Neuronal stem cell (in vitro differentiated cells): ENCODE results near the gene PTPN7.

Experiments used
- DNase-seq: peaks from one replicate; pipeline ENCODE4 v3.0.0-alpha.2; 2013; ENCODE audit warnings: low spot score
- H2AFZ ChIP-seq: one replicate; pipeline ENCODE4 v1.6.1; 2013; ENCODE audit warnings: mild to moderate bottlenecking, low read length, inconsistent platforms
- H2AK5ac ChIP-seq: 2 replicates; pipeline ENCODE4 v1.6.1; 2013; ENCODE audit warnings: low read depth, mild to moderate bottlenecking, inconsistent platforms, low read length, moderate library complexity, mixed read lengths
- H2BK120ac ChIP-seq: 2 replicates; pipeline ENCODE4 v1.6.1; 2013; ENCODE audit warnings: low read depth, mild to moderate bottlenecking, inconsistent platforms, low read length, moderate library complexity, mixed read lengths
- H2BK12ac ChIP-seq: one replicate; pipeline ENCODE4 v1.6.1; 2013; ENCODE audit warnings: low read length, inconsistent platforms
- H2BK15ac ChIP-seq: 2 replicates; pipeline ENCODE4 v1.6.1; 2013; ENCODE audit warnings: mild to moderate bottlenecking, low read length, inconsistent platforms, mixed read lengths
- H2BK5ac ChIP-seq: one replicate; pipeline ENCODE4 v1.6.1; 2013; ENCODE audit warnings: inconsistent platforms, mild to moderate bottlenecking, low read length, moderate library complexity
- H3K14ac ChIP-seq: one replicate; pipeline ENCODE4 v1.6.1; 2013; ENCODE audit warnings: low read length, inconsistent platforms
- H3K18ac ChIP-seq: 2 replicates; pipeline ENCODE4 v1.6.1; 2013; ENCODE audit warnings: low read length, inconsistent platforms
- H3K23ac ChIP-seq: 2 replicates; pipeline ENCODE4 v1.6.1; 2013; ENCODE audit warnings: low read depth, mild to moderate bottlenecking, mixed read lengths, low read length, inconsistent platforms; ENCODE audit not compliant: poor library complexity
- H3K27ac ChIP-seq: replicated peaks from 3 replicates; pipeline ENCODE4 v1.5.1; 2013; ENCODE audit warnings: low read length, inconsistent platforms
- H3K27me3 ChIP-seq, 3 experiments: 2 replicates each; pipeline ENCODE4 v1.6.1; 2013; ENCODE audit warnings: low read length in 3 of 3, mild to moderate bottlenecking in 2 of 3, inconsistent platforms in 1 of 3, low read depth in 1 of 3, mixed read lengths in 1 of 3, moderate library complexity in 1 of 3; ENCODE audit not compliant: control insufficient read depth in 3 of 3, insufficient read depth in 3 of 3
- H3K36me3 ChIP-seq, 2 donors: replicated peaks in 1 of 2; 2 replicates each; pipeline ENCODE4 v1.6.1; 2013; ENCODE audit warnings: low read length in 2 of 2; ENCODE audit not compliant: control insufficient read depth in 2 of 2, insufficient read depth in 2 of 2
- H3K4ac ChIP-seq: 2 replicates; pipeline ENCODE4 v1.6.1; 2013; ENCODE audit warnings: inconsistent platforms, mild to moderate bottlenecking, low read length, moderate library complexity
- H3K4me1 ChIP-seq, 2 donors: 1 replicate in 1 of 2; 2 replicates in 1 of 2; pipeline ENCODE4 v1.6.1; 2013; ENCODE audit warnings: low read length in 2 of 2, low read depth in 1 of 2; ENCODE audit not compliant: control insufficient read depth in 2 of 2, insufficient read depth in 1 of 2
- H3K4me2 ChIP-seq: one replicate; pipeline ENCODE4 v1.6.1; 2013; ENCODE audit warnings: mild to moderate bottlenecking, low read length, inconsistent platforms; ENCODE audit not compliant: insufficient read depth, poor library complexity, severe bottlenecking
- H3K4me3 ChIP-seq, 2 donors: 2 replicates each; pipeline ENCODE4 v1.5.1; 2013; ENCODE audit warnings: low read length in 2 of 2, mild to moderate bottlenecking in 2 of 2, inconsistent platforms in 1 of 2, moderate library complexity in 1 of 2
- H3K79me1 ChIP-seq: one replicate; pipeline ENCODE4 v1.6.1; 2013; ENCODE audit warnings: low read depth, mild to moderate bottlenecking, inconsistent platforms, low read length, moderate library complexity
- H3K9ac ChIP-seq: one replicate; pipeline ENCODE4 v1.6.1; 2013; ENCODE audit warnings: mild to moderate bottlenecking, low read depth, low read length, inconsistent platforms; ENCODE audit not compliant: poor library complexity
- H3K9me3 ChIP-seq, 2 donors: replicated peaks in 1 of 2; 2 replicates each; pipeline versions ENCODE3 to v1.6.1; 2013; ENCODE audit warnings: low read length in 2 of 2, mild to moderate bottlenecking in 2 of 2, inconsistent platforms in 1 of 2, low read depth in 1 of 2, mixed read lengths in 1 of 2, moderate library complexity in 1 of 2; ENCODE audit not compliant: control insufficient read depth in 2 of 2, insufficient read depth in 1 of 2
- H4K8ac ChIP-seq: one replicate; pipeline ENCODE4 v1.6.1; 2013; ENCODE audit warnings: low read depth, mild to moderate bottlenecking, inconsistent platforms, low read length, moderate library complexity
- H4K91ac ChIP-seq: one replicate; pipeline ENCODE4 v1.6.1; 2013; ENCODE audit warnings: low read length, low read depth, mild to moderate bottlenecking, inconsistent platforms; ENCODE audit not compliant: poor library complexity
- WGBS, 2 donors: extraction: QIAGEN DNeasy Blood & Tissue Kit; methylation state at CpG; one replicate each; pipeline ENCODE4 v1.1.7; 2013; ENCODE audit warnings: missing lambda C conversion rate in 2 of 2, mixed read lengths in 1 of 2; ENCODE audit not compliant: insufficient read length in 2 of 2, insufficient replicate concordance in 1 of 2; ENCODE audit errors: extremely low coverage in 2 of 2; 5-methylcytosine and 5-hydroxymethylcytosine counted together

Gene PTPN7

GRCh38 chr1:202189001-202189790, 28.8 kb upstream of the PTPN7 start:
- Histone ChIP-seq H3K79me1 (no peaks in the 10 kb centered on the region), H3K9me3 (no peaks in the 10 kb centered on the region), H3K4me1 (peaks cover 0 to 17% of the 10 kb centered on the region in 2 donors), H3K4ac (no peak overlapping the region), H3K9ac (no peak overlapping the region), H3K4me3 (no peak overlapping the region), H2BK5ac (no peak overlapping the region), H2BK15ac (no peak overlapping the region), H2BK12ac (no peak overlapping the region), H2AK5ac (no peak overlapping the region), H3K18ac (peak overlapping the region; percentile 72), H4K8ac (no peak overlapping the region), H3K14ac (no peak overlapping the region), H4K91ac (no peak overlapping the region), H3K4me2 (no peak overlapping the region), H3K27me3 (peaks cover 6 to 26% (median 12%) of the 10 kb centered on the region in 3 experiments), H2AFZ (no peak overlapping the region), H3K23ac (no peak overlapping the region), H2BK120ac (no peak overlapping the region), H3K27ac (no peak overlapping the region), H3K36me3 (no peaks in the 10 kb centered on the region)
- no CpG with 5 or more reads among the region's 20 CpGs for WGBS, 2 donors
- peak; percentile 69 for DNase-seq

- Histone ChIP-seq H3K27me3 (peaks cover 0 to 22% (median 0%) of the 10 kb centered on the region in 3 experiments), H3K79me1 (no peaks in the 10 kb centered on the region)
- no CpG with 5 or more reads among the region's 8 CpGs for WGBS, 2 donors
Observed at GRCh38 chr1:202187697-202188407, 27.4 kb upstream of the PTPN7 start.

GRCh38 chr1:202187041-202187671, 26.8 kb upstream of the PTPN7 start:
- H3K4me3 ChIP-seq: no peak overlapping the region
- no peaks in the 10 kb centered on the region for H3K36me3 ChIP-seq
- H3K14ac ChIP-seq: no peak overlapping the region
- WGBS, 2 donors: no CpG with 5 or more reads among the region's 8 CpGs
- H3K4me2 ChIP-seq: no peak overlapping the region
- peak overlapping the region; percentile 95 for H2BK15ac ChIP-seq
- no peak for DNase-seq
- no peak overlapping the region for H4K8ac ChIP-seq
- H2AK5ac ChIP-seq: peak overlapping the region; percentile 96
- H3K27me3 ChIP-seq: peaks cover 0 to 24% (median 0%) of the 10 kb centered on the region in 3 experiments
- no peak overlapping the region for H3K4ac ChIP-seq
- peak overlapping the region; percentile 2 for H2BK5ac ChIP-seq
- no peak overlapping the region for H3K27ac ChIP-seq
- peaks cover 0 to 10% of the 10 kb centered on the region in 2 donors for H3K4me1 ChIP-seq
- H3K9ac ChIP-seq: peak overlapping the region; percentile 60
- no peak overlapping the region for H2BK120ac ChIP-seq
- peak overlapping the region; percentile 53 for H2BK12ac ChIP-seq
- H3K9me3 ChIP-seq: no peaks in the 10 kb centered on the region
- no peak overlapping the region for H4K91ac ChIP-seq
- no peak overlapping the region for H3K23ac ChIP-seq
- H3K79me1 ChIP-seq: no peaks in the 10 kb centered on the region
- peak overlapping the region; percentile 27 for H3K18ac ChIP-seq
- H2AFZ ChIP-seq: no peak overlapping the region

More at GRCh38 chr1:202187697-202188407, 27.4 kb upstream of the PTPN7 start:
- no peak overlapping the region for H3K18ac ChIP-seq
- H3K9ac ChIP-seq: no peak overlapping the region
- no peak overlapping the region for H4K8ac ChIP-seq
- no peaks in the 10 kb centered on the region for H3K36me3 ChIP-seq
- H2BK120ac ChIP-seq: no peak overlapping the region
- H3K4me1 ChIP-seq: peaks cover 0 to 11% of the 10 kb centered on the region in 2 donors
- H3K27ac ChIP-seq: no peak overlapping the region
- H3K14ac ChIP-seq: no peak overlapping the region
- H2BK12ac ChIP-seq: peak overlapping the region; percentile 63
- H3K23ac ChIP-seq: peak overlapping the region; percentile 34
- no peak overlapping the region for H3K4me2 ChIP-seq
- peak overlapping the region; percentile 95 for H2BK15ac ChIP-seq
- H3K9me3 ChIP-seq: no peaks in the 10 kb centered on the region
- H3K4me3 ChIP-seq: no peak overlapping the region
- peak overlapping the region; percentile 29 for H2BK5ac ChIP-seq
- H2AK5ac ChIP-seq: peak overlapping the region; percentile 96
- no peak overlapping the region for H4K91ac ChIP-seq
- DNase-seq: no peak
- no peak overlapping the region for H2AFZ ChIP-seq
- H3K4ac ChIP-seq: no peak overlapping the region

GRCh38 chr1:202186327-202186726, 25.9 kb upstream of the PTPN7 start:
- Histone ChIP-seq H2BK12ac (no peak overlapping the region), H2AK5ac (peak overlapping the region; percentile 96), H3K18ac (no peak overlapping the region), H3K27ac (no peak overlapping the region), H4K91ac (no peak overlapping the region), H3K36me3 (no peaks in the 10 kb centered on the region), H3K79me1 (no peaks in the 10 kb centered on the region), H2BK5ac (peak overlapping the region; percentile 2), H3K27me3 (peaks cover 0 to 32% (median 0%) of the 10 kb centered on the region in 3 experiments), H3K4me1 (peaks cover 0 to 10% of the 10 kb centered on the region in 2 donors), H3K4ac (no peak overlapping the region), H3K4me2 (no peak overlapping the region), H2AFZ (no peak overlapping the region), H2BK15ac (peak overlapping the region; percentile 19), H3K9me3 (no peaks in the 10 kb centered on the region), H3K23ac (no peak overlapping the region), H3K4me3 (no peak overlapping the region), H2BK120ac (no peak overlapping the region), H3K9ac (no peak overlapping the region), H4K8ac (no peak overlapping the region), H3K14ac (no peak overlapping the region)
- no CpG with 5 or more reads among the region's 7 CpGs for WGBS, 2 donors
- no peak for DNase-seq
